BJ (cell line): Measurements from ENCODE around the gene CCSER2. TPM values are rescaled to one million over a fixed set of nuclear protein-coding genes. Genes with fewer than 3 reads are reported as not detected.

Experiments
- CTCF ChIA-PET: fragments of 350-600 bp; formaldehyde crosslinking; extraction: SDS; loops from one replicate; lab custom pipeline; 2021; ENCODE audit warnings: antibody characterized with exemption, inconsistent platforms; lab: Yijun Ruan, JAX
- POLR2A ChIA-PET: fragments of 300-600 bp; sonication (Branson Sonifier 250); formaldehyde crosslinking; extraction: SDS; loops from one replicate; lab custom pipeline; 2021; ENCODE audit warnings: antibody characterized with exemption; lab: Charles Lee
- DNase-seq: peaks from one replicate; pipeline ENCODE4 v3.0.0-alpha.2; 2011; ENCODE audit warnings: low read depth
- H3K27me3 ChIP-seq: 2 replicates; pipeline ENCODE4 v1.6.0; 2011; ENCODE audit warnings: low read length; ENCODE audit not compliant: control insufficient read depth, insufficient read depth
- H3K36me3 ChIP-seq: 2 replicates; pipeline ENCODE4 v1.5.1; 2011; ENCODE audit warnings: low read length; ENCODE audit not compliant: control insufficient read depth, insufficient read depth
- H3K4me3 ChIP-seq: 2 replicates; pipeline ENCODE4 v1.5.1; 2011; ENCODE audit warnings: low read depth, mild to moderate bottlenecking, control low read depth, low read length
- CTCF ChIP-seq: IDR thresholded peaks from 2 replicates; pipeline ENCODE4 v1.5.1; 2011; ENCODE audit warnings: low read depth, mild to moderate bottlenecking, control low read depth, inconsistent platforms, low read length, moderate library complexity; ENCODE audit not compliant: insufficient read depth
- polyA plus RNA-seq: library from polyadenylated mRNA; depleted of rRNA; stranded (reverse); fragments of >200 nt; gene quantifications from 2 replicates; pipeline ENCODE4 v1.2.3, GENCODE V29; 2011

Gene CCSER2
- polyA plus RNA-seq, 1 experiment, result 28.7 TPM

GRCh38 chr10:84477398-84478128, 149.2 kb downstream of the CCSER2 start:
- Histone ChIP-seq H3K27me3 (no peaks in the 10 kb centered on the region), H3K4me3 (no peak overlapping the region), H3K36me3 (no peaks in the 10 kb centered on the region)
- ChIA-PET POLR2A (no interaction called here), CTCF (interaction anchor here (1.0 kb wide), 1 partner anchor 16 kb away, joined by 3 read pairs; no protein-coding TSS in a partner anchor)
- no peak for TF ChIP-seq CTCF
- no peak for DNase-seq

- H3K4me3 ChIP-seq, result no peak overlapping the region
- ChIA-PET POLR2A (no interaction called here), CTCF (no interaction called here)
- no peaks in the 10 kb centered on the region for H3K27me3 ChIP-seq
- no peaks in the 10 kb centered on the region for H3K36me3 ChIP-seq
- TF ChIP-seq CTCF, result no peak
- no peak for DNase-seq
Measured at GRCh38 chr10:84478151-84478550, 149.8 kb downstream of the CCSER2 start.

- POLR2A ChIA-PET, result no interaction called here
- Histone ChIP-seq H3K36me3 (no peaks in the 10 kb centered on the region), H3K4me3 (no peak overlapping the region), H3K27me3 (no peaks in the 10 kb centered on the region)
- no peak for DNase-seq
- TF ChIP-seq CTCF, result no peak
- CTCF ChIA-PET, result no interaction called here
Measured at GRCh38 chr10:84478679-84479078, 150.3 kb downstream of the CCSER2 start.

DNA sequence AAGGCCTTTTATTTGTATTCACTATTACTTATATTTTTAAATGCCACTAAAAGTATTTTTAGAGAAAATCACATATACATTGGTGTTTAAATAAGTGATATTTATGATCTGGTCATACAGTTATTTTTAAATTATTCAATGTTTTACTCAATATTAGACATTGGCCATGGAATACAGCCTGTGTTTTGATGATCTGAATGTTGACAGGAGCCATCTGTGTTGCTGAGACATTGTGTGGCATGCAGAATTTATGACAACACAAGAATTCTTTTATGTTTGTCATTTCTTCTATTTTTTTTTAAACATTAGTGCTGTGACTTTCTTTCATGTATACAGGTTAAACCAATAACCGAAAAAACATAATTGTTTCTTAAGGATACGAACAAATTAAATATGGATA, 156.2 kb downstream of the CCSER2 start:
- Histone ChIP-seq H3K4me3 (no peak overlapping the region), H3K27me3 (no peaks in the 10 kb centered on the region), H3K36me3 (no peaks in the 10 kb centered on the region)
- no peak for TF ChIP-seq CTCF
- CTCF ChIA-PET, result no interaction called here
- no peak for DNase-seq
- POLR2A ChIA-PET, result no interaction called here

DNA sequence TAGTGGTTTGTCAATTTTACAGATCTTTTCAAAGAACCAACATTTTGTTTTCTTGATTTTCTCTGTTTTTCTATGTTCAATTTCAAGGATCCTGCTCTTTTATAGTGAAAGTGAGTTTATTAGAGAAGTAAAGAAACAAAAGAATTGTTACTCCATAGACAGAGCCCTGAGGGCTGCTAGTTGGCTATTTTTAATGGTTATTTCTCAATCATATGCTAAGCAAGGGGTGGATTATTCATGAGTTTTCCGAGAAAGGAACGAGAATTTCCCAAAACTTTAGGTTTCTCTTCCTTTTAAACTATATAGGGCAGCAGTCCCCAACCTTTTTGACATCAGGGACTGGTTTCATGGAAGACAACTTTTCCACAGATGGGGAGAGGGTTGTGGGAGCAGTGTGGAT, 165.0 kb downstream of the CCSER2 start:
- TF ChIP-seq CTCF, result no peak
- no peaks in the 10 kb centered on the region for H3K27me3 ChIP-seq
- CTCF ChIA-PET, result no interaction called here
- no peaks in the 10 kb centered on the region for H3K36me3 ChIP-seq
- POLR2A ChIA-PET, result no interaction called here
- H3K4me3 ChIP-seq, result no peak overlapping the region
- no peak for DNase-seq
